GM19467 (cell line): ENCODE data around the gene GRHL3.

ENCODE experiments used
- ATAC-seq: cut with Tn5 transposase; IDR thresholded peaks from one replicate; pipeline ENCODE4 v1.9.1; 2021; ENCODE audit warnings: mild to moderate bottlenecking, moderate library complexity; ENCODE audit not compliant: unreplicated experiment

The GRHL3 gene

DNA sequence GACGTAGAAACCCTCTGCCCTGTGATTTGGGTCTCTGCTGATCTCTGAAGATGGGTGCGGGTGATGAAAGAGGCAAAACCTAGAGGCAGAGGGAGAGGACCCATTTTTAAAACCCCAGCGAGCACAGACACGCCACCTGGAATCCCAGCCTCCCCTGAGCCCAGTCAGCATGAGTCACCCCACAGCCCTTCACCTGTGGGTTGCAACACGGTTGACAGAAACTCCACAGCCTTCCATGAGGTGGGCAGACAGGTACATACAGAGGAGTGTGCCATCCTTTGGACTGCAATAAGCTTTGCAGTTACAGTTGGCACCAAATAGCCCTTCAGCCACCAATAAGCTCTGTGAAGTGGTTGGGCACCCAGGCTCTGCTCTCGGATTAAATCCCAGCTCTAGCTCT lies 2.1 kb upstream of the GRHL3 start:
- no peak for ATAC-seq

DNA sequence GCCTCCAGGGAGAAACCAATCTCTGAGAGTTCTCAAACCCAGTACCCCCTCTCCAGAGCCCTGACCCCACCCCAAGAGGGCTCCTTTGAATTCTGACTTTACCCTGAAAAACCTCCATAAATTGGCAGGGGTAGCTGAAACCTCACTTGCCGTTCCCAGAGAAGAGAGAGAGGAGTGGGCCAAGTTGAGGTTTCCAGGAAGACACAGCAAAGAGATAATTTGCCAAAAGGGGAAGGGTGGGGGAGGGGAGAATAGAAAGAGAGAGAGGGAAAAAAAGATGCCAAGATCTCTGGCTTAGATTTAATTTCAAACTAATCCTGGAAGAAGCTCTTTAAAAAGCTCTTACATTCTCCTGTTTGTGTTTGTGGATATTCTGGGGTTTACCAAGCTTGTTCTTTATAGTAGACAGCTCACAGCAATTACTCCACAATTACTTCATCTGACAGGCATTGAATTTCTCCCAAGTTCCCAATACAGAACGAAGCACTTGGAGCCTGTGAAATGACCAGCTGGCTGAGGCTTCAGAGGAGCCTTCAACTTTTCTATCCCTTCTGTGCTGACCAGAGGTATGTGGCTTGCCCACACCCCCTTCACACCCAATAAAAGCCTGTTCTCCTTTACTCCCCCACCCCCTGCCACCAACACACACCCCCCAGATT lies 1.1 kb upstream of the GRHL3 start:
- ATAC-seq: no peak

DNA sequence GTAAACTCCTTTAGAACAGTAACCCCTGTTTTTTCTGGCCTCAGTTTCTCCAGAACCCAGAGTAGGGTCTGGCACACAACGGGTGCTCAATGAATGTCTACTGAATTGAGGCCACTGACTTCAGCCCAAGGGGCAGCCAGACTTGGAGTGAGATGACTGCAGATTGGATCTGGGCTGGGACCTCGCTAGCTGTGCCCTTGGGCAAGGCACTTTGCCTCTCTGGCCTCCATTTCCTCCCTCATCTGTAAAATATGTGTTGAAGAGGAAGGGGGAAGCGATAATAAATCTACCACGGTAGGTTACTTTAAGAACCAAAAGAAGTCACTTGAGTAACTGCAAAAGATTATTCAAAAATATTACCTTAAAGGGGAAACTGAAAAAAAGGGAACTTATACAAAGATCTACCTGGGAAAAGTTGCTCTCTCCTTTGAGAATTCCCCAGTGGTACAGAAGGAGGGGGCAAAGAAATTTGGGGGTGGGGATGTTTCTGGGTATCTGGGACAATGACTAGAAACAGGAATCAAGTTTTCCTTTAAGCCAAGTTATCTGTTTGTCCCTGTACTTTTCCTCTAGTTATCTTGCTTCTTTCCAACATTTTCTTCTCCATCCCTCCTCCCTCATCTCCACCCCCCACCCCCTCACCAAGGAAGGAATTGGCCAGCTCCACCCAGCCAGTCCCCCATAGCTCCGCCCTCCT lies 394 bp upstream of the GRHL3 start:
- ATAC-seq: no peak

DNA sequence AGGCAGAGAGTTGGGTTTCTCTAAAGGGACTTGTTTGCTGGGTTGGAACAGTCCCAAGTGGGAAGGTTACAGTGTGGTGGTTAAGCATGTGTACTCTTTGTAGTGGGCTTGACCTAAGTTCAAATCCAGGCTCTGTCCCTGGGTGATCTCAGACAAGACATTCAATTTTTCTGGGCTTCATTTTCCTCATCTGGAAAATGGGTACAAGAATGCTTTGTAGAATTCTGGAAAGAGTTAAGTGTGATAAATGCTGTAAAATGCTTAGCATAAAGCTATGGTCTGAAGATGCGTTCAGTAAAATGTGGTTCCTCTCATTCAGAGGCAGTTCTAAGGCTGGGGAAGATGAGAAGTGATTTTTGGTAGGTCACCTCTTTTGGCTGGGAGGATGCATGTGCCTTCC lies 805 bp downstream of the GRHL3 start:
- no peak for ATAC-seq

DNA sequence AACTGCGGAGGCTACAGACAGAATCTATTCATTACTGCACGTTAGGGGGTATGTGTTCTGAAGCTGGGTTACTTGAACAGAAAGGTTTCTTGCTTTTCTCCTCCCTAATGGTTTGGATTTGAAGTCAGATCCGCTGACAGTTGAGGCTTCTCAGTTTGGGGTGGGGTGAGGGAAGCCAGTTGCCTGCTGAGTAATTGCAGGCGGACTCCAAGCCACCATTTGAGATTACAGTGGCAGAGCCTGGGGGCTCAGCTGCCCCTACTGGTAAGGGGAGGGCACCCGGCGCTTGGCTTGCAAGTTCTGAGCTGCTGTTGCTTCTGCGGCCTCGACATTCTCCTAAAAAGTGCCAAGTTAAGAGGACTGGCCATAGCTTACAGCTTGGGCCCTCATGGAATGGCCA lies 2.0 kb downstream of the GRHL3 start:
- no peak for ATAC-seq

DNA sequence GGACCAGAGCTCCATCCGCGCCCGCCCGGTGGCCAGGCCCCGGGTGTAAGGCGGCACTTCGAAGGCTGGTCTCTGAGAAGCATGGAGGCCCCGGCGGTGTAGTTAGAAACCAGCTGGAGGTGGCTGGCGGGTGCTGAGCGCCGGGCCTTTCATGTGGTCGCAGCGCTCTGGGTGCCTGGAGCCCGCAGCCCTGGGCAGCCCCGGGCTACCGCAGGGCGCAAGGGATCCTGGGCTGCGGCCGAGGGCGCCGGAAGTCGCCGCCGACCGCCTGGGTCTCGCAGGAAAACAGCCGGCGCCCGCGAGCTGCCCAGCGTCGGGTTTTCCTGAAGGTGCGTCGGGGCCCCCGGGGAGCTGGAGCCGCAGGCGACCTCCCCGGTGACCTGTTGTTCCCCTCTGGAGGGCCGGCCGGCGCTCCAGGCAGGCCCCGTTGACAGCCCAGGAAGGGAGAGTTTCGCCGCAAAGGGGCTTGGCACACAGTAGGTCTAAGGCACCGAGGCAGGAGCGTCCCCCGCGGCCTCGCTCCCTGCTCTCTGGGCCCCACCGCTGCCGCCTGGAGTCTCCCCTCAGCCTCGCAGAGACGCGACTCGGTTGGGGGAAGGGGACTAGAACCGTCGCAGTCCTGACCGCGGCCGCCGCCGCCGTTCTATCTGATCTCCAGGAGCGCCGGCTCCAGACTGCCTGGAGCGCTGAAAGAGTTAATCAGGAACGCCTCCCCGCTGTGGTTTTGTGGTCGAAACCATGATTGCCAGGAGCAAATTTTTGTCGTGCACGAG lies 2.7 kb downstream of the GRHL3 start:
- ATAC-seq: peak; percentile 60

DNA sequence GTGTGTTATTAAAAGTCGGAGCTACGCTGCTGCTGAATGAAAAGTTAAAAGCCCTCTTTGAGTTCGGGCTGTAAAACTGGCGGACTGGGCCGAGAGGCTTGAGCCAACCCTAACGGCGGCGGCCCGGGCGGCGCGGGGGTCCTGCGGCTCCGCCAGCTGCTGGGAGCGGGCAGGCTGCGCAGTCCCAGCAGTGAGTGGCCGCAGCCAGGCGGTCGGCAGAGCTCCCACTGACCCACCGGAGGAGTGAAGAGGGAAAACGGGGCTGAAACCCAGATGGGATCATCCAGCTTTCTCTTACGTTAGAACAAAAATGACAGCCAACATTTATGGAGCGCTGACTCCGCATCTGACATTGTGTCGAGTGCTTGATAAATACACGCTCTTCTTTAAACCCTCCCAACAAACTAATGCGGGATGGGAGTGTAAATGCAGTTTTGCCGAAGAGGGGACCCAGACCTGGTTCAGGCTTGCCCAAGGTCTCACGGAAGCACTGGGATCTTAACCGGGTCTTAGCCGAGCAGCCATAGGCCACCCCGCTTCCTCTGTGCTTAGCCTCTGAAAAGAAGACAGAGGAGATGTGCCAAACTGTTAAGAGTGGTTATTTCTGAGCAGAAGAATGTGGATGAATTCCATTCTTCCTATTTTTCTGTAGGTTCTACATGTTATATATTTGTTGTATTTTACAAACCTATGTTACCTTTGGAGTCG lies 3.5 kb downstream of the GRHL3 start:
- ATAC-seq: no peak

DNA sequence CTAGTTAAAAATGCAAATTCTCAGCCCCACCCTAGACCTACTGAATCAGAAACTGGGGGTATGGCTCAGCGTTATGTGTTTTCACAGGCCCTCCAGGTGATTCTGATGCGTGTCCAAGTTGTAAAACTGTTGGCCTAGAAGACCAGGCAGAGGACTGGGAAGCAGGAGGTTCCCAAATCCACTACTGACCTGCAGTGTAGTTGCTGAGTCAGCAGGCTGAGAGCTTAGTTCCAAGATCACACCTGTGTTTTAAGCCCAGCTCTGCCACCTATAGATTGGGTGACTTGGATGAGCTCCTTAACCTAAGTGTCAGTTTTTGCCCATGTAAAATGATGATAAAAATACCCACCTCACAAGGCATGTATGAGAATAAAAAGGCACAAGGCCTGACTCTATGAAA lies 4.1 kb downstream of the GRHL3 start:
- no peak for ATAC-seq

DNA sequence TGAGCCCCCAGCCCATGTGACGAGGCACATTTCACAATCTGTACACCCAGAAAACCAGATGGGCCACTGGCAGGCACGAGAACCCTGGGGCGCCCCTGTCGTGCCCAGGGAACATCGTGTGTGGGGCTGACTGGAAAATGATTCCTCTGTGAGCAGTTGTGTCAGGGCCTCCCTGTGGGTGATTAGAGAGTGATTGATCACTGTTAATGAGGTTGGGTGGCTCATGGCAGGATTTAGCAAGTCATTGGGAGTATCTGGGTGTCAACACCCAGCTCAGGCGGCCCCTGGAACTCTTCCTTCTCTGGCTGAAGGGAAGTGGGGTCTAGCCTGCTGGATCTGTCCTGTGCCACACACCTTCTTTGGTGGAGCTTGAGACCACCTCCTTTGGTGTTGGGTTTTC lies 5.7 kb downstream of the GRHL3 start:
- no peak for ATAC-seq

DNA sequence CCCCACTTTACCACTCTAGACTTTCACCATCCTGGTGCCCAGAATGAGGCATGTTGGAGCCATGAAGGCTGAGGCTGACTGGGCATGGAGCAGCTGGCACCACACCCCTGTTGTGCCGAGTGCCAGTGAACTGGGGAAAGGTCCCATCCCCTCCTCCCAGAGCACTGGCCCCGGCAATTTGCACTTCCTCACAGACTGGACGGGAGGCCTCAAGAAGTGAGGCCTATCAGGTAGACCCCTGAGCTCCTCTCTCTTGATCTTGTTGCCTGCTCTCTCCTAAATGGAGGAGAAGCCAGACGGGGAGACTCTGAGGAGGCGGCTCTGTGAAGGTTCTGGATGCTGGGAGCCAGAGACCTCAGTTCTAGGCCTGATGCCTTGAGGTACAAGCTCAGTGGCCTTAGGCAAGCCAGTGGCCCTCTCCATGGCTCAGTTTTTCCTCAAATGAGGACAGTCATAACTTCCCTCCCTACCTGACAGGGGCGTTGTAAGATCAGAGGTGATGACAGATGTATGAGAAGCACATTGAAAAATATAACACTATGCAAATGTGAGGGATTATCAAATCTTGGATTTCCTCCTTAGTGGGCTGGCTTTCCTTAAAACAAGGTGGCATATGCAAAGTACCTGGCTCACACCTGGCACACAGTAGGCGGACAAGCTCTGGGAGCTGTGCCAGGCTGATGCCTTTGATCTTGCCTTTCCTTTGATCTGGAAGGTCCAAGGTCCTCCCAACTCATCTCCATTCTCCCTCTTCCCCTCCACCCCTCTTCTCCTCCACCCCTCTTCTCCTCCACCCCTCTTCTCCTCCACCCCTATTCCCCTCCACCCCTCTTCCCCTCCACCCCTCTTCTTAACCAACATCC lies 6.7 kb downstream of the GRHL3 start:
- ATAC-seq: no peak

DNA sequence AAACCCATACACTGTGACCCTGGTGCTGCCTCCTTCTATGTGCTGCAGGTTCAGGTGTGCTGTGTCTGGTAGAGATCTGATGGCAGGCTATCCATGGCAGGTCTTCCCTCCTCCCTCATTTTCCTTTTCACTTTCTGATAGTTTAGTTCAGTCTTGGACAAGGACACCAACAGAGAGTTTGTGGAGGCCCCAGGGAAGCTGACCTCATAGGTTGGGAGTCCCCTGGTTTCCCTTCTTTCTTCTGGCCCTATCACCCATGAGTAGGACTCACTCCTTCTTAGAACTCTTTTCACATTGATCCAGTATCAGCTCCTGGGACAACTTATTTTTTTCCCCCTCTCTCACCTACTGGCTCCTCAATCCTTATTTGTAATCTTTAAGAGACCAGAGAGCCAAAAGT lies 8.3 kb downstream of the GRHL3 start:
- ATAC-seq: no peak

DNA sequence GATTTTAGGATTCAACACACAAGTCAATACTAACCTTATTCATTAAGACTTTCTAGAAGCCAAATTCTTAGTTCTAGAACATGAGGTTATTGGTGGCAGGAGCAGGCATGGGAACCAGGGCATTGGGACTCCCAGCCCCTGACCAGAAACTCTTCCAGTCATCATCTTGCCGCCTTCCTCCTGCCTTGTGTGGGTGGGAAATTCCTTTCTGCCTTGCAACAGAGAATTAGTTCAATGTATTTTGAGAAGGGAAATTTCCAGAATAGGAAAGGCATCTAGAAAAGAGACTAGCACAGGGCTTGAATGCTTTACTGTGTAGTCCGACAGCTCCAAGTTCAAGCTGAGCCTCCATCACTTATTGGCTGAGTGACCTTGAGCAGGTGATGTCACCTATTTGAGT lies 8.7 kb downstream of the GRHL3 start:
- no peak for ATAC-seq

DNA sequence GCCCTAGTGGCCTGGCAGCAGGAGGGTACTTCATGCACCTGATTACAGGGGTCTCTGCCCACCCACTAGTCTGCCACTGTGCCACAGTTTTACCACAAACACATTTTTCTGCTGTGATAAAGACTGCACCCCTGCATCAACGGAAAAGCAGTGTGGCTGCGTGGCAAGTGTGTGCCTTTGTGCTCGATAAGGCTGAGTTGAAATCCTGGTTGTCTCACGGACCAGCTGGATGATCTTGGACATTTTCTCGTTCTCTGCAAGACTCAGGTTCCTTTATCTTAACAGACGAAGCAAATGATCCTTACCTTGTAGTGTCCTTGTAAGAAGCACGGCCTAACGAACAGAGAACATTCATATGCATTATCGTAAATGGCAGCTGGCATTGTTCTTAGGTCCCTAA lies 10.2 kb downstream of the GRHL3 start:
- no peak for ATAC-seq

DNA sequence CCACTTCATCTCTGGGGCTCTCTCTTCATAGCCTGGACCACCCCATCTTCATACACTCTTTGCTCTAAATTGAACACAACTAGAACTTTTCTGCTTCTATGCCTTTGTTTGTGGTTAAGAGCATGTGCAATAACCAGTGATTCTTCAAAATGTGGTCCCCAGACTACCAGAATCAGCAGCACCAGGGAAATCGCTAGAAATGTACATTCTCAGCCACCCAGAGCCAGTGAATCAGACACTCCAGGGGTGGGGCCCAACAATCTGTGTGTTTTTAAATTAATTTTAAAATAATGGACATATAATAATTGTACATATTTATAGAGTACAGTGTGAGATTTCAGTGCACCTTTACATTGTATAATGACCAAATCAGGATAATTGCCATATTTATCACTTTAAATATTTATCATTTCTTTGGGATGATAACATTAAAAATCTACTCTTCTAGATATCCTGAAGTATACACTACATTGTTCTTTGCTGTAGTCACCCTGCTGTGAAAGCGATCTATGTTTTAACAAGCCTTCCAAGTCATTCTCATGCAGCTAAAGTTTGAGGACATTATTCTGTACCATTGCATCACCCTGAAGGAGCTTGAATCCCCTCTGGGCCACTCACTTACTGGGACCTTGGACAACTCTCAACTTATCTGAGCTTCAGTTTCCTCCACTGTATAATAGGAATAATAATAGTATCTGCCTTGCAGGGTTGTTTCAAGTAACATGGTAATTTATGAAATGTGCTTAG lies 10.8 kb downstream of the GRHL3 start:
- no peak for ATAC-seq

DNA sequence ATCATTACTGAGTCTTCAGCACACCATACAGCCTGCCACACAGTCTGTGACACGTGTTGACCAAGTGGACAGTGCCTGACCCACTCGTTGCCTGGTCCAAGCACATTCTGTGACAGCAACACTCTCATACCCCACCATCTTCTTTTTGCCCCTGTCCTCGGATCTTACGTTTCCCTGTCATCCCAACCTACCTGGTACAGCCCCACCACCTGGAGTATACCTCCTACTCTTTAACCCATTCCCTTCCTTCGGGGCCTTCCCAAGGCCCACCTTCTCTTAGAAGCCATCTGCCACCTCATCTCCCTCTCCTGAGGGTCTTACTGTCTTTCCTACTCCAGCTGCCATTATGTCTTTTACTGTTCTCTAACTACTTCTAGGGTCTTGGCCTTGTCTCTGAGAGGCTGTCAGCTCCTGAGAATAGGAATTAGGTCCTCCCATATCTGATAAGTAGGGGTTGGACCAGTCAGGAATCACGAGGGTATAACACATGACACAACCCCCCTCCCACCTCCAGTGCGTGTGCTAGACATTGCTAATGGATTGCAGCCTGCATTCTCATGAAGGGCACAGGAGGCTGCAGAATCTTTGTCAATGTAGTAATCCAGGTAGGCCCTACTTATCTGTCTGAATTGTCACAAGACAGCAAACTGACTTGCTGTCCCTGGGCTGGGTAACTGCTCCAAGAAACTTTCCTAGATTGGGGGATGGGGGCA lies 13.0 kb downstream of the GRHL3 start:
- no peak for ATAC-seq

DNA sequence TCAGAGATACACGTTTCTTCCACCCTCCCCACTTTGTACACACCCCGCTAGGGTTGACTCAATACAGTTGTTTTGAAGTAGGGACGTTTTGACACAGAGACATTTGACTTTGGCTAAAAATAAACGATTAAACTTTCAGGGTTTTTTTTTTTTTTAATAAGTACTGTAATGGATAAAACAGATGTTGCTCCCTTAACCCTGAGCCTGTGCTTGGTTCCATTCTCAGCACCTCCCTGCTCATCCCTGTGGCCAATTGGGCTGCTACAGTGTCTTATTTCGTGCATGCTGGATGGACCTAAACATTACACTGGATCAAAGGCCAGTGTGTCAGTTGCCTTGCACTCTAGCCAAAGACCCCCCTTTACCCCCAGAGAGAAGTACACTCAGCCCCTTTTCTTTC lies 16.9 kb downstream of the GRHL3 start:
- no peak for ATAC-seq

DNA sequence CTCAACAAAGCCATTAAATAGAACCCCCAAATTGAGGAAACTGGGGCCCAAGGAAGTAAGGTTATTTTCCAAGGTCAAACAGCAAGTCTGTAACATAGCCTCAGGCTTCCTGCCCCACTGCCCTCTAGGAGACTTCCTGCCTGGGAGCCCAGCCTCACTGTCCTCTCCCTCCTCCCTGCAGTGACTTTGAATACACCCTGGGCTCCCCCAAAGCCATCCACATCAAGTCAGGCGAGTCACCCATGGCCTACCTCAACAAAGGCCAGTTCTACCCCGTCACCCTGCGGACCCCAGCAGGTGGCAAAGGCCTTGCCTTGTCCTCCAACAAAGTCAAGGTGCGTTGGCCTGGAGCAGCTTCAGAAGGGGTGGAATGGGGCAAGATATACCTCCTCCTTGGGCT lies 18.3 kb downstream of the GRHL3 start:
- no peak for ATAC-seq

DNA sequence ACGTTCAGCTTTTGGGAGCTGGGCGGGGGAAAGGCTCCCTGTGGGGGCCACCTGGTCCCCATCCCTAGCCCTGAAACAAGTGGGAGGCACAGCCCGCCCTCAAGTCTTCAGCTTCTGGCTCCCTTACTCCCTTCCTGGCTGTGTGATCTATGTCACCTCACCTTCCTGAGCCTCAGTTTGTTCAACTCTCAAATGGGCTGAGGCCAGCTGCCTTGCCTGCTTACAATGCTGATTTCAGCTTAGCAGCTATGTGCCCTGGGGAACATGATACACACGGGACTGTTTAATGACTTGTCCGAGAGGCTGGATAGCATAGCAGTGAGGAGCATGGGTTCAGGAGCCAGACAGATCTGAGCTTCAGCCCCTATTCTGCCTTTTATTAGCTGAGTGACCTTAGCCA lies 19.3 kb downstream of the GRHL3 start:
- ATAC-seq: no peak

DNA sequence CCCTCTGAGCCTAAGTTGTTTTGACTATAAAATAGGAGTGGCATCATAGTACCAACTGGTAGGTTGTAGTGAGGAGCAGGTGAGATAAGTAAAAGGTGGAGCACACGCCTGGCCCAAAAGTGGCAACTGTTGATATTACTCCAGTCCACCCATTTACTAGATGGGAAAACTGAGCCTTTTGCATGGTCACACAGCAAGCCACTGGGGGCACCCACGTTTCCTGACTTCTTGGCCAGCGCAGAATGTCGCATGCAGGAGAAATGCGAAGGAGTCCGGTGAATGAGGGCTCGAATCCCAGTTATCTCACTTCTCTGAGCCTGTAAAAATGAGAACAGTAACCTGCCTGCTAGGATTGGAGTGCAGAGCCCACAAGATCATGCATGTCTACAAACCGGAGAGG lies 20.8 kb downstream of the GRHL3 start:
- ATAC-seq: no peak
